A549 (cell line): ENCODE measurements around the gene EIF4EBP3. TPM values are rescaled to one million over a fixed set of nuclear protein-coding genes. Genes with fewer than 3 reads are reported as not detected.

ENCODE experiments used
- ATAC-seq, 2 experiments: fragments of 200-7000 bp in 1 of 2; fragments of >200 bp in 1 of 2; cut with Nextera tagmentation in 1 of 2; cut with Tn5 transposase in 1 of 2; 3 replicates each; pipeline versions ENCODE4 v1.8.0 to v1.9.1; 2018 to 2020; ENCODE audit warnings: mild to moderate bottlenecking in 1 of 2, moderate library complexity in 1 of 2
- CTCF ChIA-PET: fragments of 300-600 bp; sonication (Branson Sonifier 250); formaldehyde crosslinking; extraction: SDS; loops from one replicate; lab custom pipeline; 2021; ENCODE audit warnings: antibody characterized with exemption, inconsistent platforms; lab: Yijun Ruan, JAX
- POLR2A ChIA-PET: fragments of 350-600 bp; formaldehyde crosslinking; extraction: SDS; loops from one replicate; lab custom pipeline; 2021; ENCODE audit warnings: antibody characterized with exemption, inconsistent platforms; lab: Yijun Ruan, JAX
- DNase-seq, 2 experiments: peaks; one replicate each; pipeline versions ENCODE4 v3.0.0 to v3.0.0-alpha.2; 2011 to 2016; ENCODE audit warnings: low read depth in 1 of 2, low spot score in 1 of 2
- FAIRE-seq: peaks from 2 replicates; lab custom pipeline; 2011; peaks lifted over from hg19 to GRCh38; lab: Jason Lieb, UNC
- H3K27ac ChIP-seq, 2 experiments: fragments of >200 bp; sonication (Bioruptor Twin); formaldehyde crosslinking; 3 replicates each; pipeline ENCODE4 v1.5.1; 2016 to 2017
- H3K4me1 ChIP-seq: fragments of >200 bp; sonication (Bioruptor Twin); formaldehyde crosslinking; 3 replicates; pipeline ENCODE4 v1.6.1; 2016
- H3K4me2 ChIP-seq: fragments of >200 bp; sonication (Bioruptor Twin); formaldehyde crosslinking; 3 replicates; pipeline ENCODE4 v1.6.1; 2016
- H3K4me3 ChIP-seq: fragments of >200 bp; sonication (Bioruptor Twin); formaldehyde crosslinking; 3 replicates; pipeline ENCODE4 v1.5.1; 2016
- H3K9me3 ChIP-seq: fragments of >200 bp; sonication (Bioruptor Twin); formaldehyde crosslinking; 3 replicates; pipeline ENCODE4 v1.6.1; 2016
- CBX2 ChIP-seq: fragments of 200-600 bp; sonication (generic); IDR thresholded peaks from 2 replicates; pipeline ENCODE4 v1.6.1; 2016; ENCODE audit warnings: low read depth, mild to moderate bottlenecking, borderline replicate concordance
- CEBPB ChIP-seq, 2 experiments: fragments of >200 bp in 1 of 2; sonication (Bioruptor Twin) in 1 of 2; formaldehyde crosslinking in 1 of 2; IDR thresholded peaks; 2 replicates each; pipeline ENCODE4 v1.6.1; 2012 to 2016
- CHD4 ChIP-seq: fragments of 200-600 bp; sonication (generic); IDR thresholded peaks from 2 replicates; pipeline ENCODE4 v1.6.1; 2016; ENCODE audit warnings: antibody characterized with exemption, mild to moderate bottlenecking, borderline replicate concordance
- EHF ChIP-seq: fragments of 250-450 bp; sonication (Bioruptor Pico); IDR thresholded peaks from 2 replicates; pipeline ENCODE4 v1.5.0; 2020; ENCODE audit warnings: mild to moderate bottlenecking
- EP300 ChIP-seq, 2 experiments: fragments of >200 bp; sonication (Bioruptor Twin); formaldehyde crosslinking; IDR thresholded peaks; 2 replicates in 1 of 2; 3 replicates in 1 of 2; pipeline ENCODE4 v1.6.1; 2016 to 2017
- ESRRA ChIP-seq: fragments of 150-350 bp; IDR thresholded peaks from 2 replicates; pipeline ENCODE4 v1.6.1; 2014; ENCODE audit warnings: mild to moderate bottlenecking, low read length, borderline replicate concordance
- FOXS1 ChIP-seq: fragments of 250-450 bp; sonication (Bioruptor Pico); IDR thresholded peaks from 2 replicates; pipeline ENCODE4 v1.5.0; 2020; ENCODE audit warnings: mild to moderate bottlenecking, moderate library complexity
- HOXA7 ChIP-seq: fragments of 250-450 bp; sonication (Bioruptor Pico); IDR thresholded peaks from 2 replicates; pipeline ENCODE4 v1.5.0; 2020; ENCODE audit warnings: mild to moderate bottlenecking, moderate library complexity
- HOXB13 ChIP-seq: fragments of 250-450 bp; sonication (Bioruptor Pico); IDR thresholded peaks from 2 replicates; pipeline ENCODE4 v1.5.0; 2020; ENCODE audit warnings: low read depth, mild to moderate bottlenecking, moderate library complexity
- HOXB5 ChIP-seq: fragments of 250-450 bp; sonication (Bioruptor Pico); IDR thresholded peaks from 2 replicates; pipeline ENCODE4 v1.5.0; 2020; ENCODE audit warnings: mild to moderate bottlenecking, moderate library complexity
- JUN ChIP-seq, 2 experiments: fragments of >200 bp; sonication (Bioruptor Twin); formaldehyde crosslinking; IDR thresholded peaks; 2 replicates in 1 of 2; 3 replicates in 1 of 2; pipeline ENCODE4 v1.6.1; 2016 to 2017
- JUNB ChIP-seq: fragments of >200 bp; sonication (Bioruptor Twin); formaldehyde crosslinking; IDR thresholded peaks from 2 replicates; pipeline ENCODE4 v1.6.1; 2016
- MYC ChIP-seq: IDR thresholded peaks from 2 replicates; pipeline ENCODE4 v1.6.1; 2012; ENCODE audit warnings: mild to moderate bottlenecking, inconsistent platforms, low read length, improper control_type of control experiment, borderline replicate concordance
- PHF8 ChIP-seq: fragments of 200-600 bp; sonication (generic); IDR thresholded peaks from 2 replicates; pipeline ENCODE4 v1.6.1; 2016; ENCODE audit warnings: low read depth, mild to moderate bottlenecking, antibody characterized with exemption, moderate library complexity, borderline replicate concordance
- RARB ChIP-seq: fragments of 250-450 bp; sonication (Bioruptor Pico); IDR thresholded peaks from 2 replicates; pipeline ENCODE4 v1.8.0; 2021; ENCODE audit warnings: mild to moderate bottlenecking, moderate library complexity
- RCOR1 ChIP-seq: fragments of 150-350 bp; IDR thresholded peaks from 2 replicates; pipeline ENCODE4 v1.6.1; 2014; ENCODE audit warnings: antibody characterized with exemption, low read length, low read depth
- RFX5 ChIP-seq: fragments of 450-650 bp; IDR thresholded peaks from 2 replicates; pipeline ENCODE4 v1.7.1; 2014; ENCODE audit warnings: antibody characterized with exemption, mild to moderate bottlenecking, moderate library complexity
- SMC3 ChIP-seq: fragments of >200 bp; sonication (Bioruptor Twin); formaldehyde crosslinking; IDR thresholded peaks from 3 replicates; pipeline ENCODE4 v1.6.1; 2018; ENCODE audit warnings: inconsistent platforms
- SREBF2 ChIP-seq: fragments of 450-650 bp; IDR thresholded peaks from 2 replicates; pipeline ENCODE4 v1.6.1; 2014; ENCODE audit warnings: mild to moderate bottlenecking, moderate library complexity
- TP53 ChIP-seq: fragments of 250-450 bp; sonication (Bioruptor Pico); IDR thresholded peaks from 2 replicates; pipeline ENCODE4 v1.5.0; 2021; ENCODE audit warnings: mild to moderate bottlenecking, moderate library complexity
- ZC3H11A ChIP-seq: fragments of 450-650 bp; IDR thresholded peaks from 2 replicates; pipeline ENCODE4 v1.6.1; 2014; ENCODE audit warnings: antibody characterized with exemption, mild to moderate bottlenecking
- ZNF302 ChIP-seq: fragments of 250-450 bp; sonication (Bioruptor Pico); IDR thresholded peaks from 2 replicates; pipeline ENCODE4 v1.9.0; 2021; ENCODE audit warnings: inconsistent platforms, mild to moderate bottlenecking, moderate library complexity
- ZSCAN20 ChIP-seq: fragments of 250-450 bp; sonication (Bioruptor Pico); IDR thresholded peaks from 2 replicates; pipeline ENCODE4 v1.8.0; 2022; ENCODE audit warnings: mild to moderate bottlenecking, moderate library complexity
- WGBS: methylation state at CpG from one replicate; pipeline ENCODE4 v1.1.6; 2017; ENCODE audit errors: missing lambda C conversion rate; 5-methylcytosine and 5-hydroxymethylcytosine counted together
- polyA plus RNA-seq, 4 experiments: library from polyadenylated mRNA; depleted of rRNA in 3 of 4; stranded (reverse); fragments of >200 nt; fragmentation: RNase III in 1 of 4; extraction: RNeasy Plus Mini Kit Qiagen cat#74134 plus additional on column Dnase treatment in 1 of 4; gene quantifications; 2 replicates in 3 of 4; 3 replicates in 1 of 4; pipeline ENCODE4 v1.2.3, GENCODE V29; 2011 to 2017
- TF ChIP-seq, protein P1 (sequence below): fragments of >200 bp; sonication (Bioruptor Twin); formaldehyde crosslinking; IDR thresholded peaks from 3 replicates; pipeline ENCODE4 v1.5.1; 2016

The EIF4EBP3 gene
- polyA plus RNA-seq, 2 of the 4 experiments (the other 2 are of a cell fraction) = 0.96 to 2.0 TPM

DNA sequence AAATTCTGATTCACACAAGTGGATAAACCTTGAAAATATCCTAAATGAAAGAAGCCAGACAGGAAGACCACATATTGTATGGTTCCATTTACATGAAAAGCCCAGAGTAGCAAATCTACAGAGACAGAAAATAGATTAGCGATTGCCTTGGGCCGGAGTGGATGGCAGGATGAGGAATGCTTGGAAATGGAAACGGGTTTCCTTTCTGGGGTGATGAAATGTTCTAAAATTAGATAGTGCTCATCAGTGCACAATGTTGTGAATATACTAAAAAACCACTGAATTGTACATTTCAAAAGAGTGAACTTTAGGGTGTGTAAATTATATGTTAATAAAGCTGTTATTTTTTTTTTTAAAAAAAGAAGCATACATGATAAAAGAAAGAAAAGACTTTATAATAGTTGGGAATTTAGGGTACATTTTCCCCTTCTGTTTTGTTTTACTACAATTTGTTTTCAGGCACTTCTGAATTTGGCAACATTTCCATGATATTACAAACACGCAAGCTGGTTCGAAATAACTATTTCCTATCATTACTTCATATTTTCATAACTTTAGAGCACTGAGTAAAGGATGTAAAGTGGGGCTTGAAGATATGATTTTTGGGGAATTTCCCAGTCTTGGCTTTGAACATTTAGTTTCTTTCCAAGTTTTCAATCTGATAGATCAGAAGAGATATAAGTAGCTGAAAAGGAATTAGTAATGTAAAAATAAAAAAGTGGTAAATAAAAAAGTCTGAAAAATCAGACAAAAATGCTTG, 41.0 kb downstream of the EIF4EBP3 start:
- Histone ChIP-seq H3K9me3 (no peaks in the 10 kb centered on the region), H3K4me3 (no peak overlapping the region), H3K4me2 (no peak overlapping the region), H3K4me1 (no peaks in the 10 kb centered on the region)
- no peak for FAIRE-seq
- 80% methylated on average over 5 of the region's 5 CpGs for WGBS
- ChIA-PET CTCF (no interaction called here), POLR2A (interaction anchor here (1.6 kb wide), 1 partner anchor 24 kb away, joined by 3 read pairs; the partner anchor contains the start of gene APBB3)
- TF ChIP-seq EHF = no peak
- no peak for TF ChIP-seq HOXA7 (CRISPR knock-in tag)
- no peak for TF ChIP-seq JUNB
- no peak for TF ChIP-seq RARB
- TF ChIP-seq, all 56 proteins: peak for 0
- no peak overlapping the region for H3K27ac ChIP-seq
- DNase-seq = no peak
- no peak for ATAC-seq

DNA sequence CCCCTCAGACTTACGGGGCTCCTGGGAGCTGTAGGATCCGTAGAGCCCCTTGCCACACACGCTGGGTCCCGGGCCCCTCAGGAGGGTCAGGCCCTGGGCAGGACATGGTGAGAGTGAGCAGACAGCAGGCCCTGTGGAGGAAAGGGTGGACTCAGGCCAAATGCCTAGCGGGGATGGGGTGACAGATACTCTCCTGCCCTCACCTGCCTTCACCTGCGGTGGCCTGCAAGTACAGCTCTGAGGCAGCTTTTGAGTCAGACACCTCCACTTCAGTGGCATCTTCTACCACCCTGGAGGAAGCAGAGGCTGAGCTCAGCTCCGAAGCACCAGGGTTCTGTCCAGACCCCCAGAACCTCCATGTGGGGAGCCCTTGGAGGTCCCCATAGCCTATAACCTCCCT, 43.4 kb downstream of the EIF4EBP3 start:
- 80% methylated on average over 4 of the region's 7 CpGs for WGBS
- DNase-seq = no peak
- no peak for ATAC-seq
- H3K27ac ChIP-seq = no peak overlapping the region
- no peaks in the 10 kb centered on the region for H3K9me3 ChIP-seq
- no peak for TF ChIP-seq ZNF302 (CRISPR knock-in tag)
- no peak for TF ChIP-seq CBX2
- no peak for TF ChIP-seq ESRRA
- TF ChIP-seq JUN (IDR thresholded peaks at IDR 0.05) = no peak
- no peak for TF ChIP-seq CEBPB (IDR thresholded peaks at IDR 0.05)
- TF ChIP-seq HOXB13 (CRISPR knock-in tag) = no peak
- no peak for TF ChIP-seq EP300 (IDR thresholded peaks at IDR 0.05)
- ChIA-PET POLR2A (no interaction called here), CTCF (interaction anchor here (0.9 to 1.9 kb wide), 3 partner anchors 9 to 44 kb away, joined by 3 to 4 read pairs (median 4); no protein-coding TSS in a partner anchor)
- no peak for FAIRE-seq
- no peak overlapping the region for H3K4me3 ChIP-seq
- H3K4me2 ChIP-seq = no peak overlapping the region
- no peaks in the 10 kb centered on the region for H3K4me1 ChIP-seq

DNA sequence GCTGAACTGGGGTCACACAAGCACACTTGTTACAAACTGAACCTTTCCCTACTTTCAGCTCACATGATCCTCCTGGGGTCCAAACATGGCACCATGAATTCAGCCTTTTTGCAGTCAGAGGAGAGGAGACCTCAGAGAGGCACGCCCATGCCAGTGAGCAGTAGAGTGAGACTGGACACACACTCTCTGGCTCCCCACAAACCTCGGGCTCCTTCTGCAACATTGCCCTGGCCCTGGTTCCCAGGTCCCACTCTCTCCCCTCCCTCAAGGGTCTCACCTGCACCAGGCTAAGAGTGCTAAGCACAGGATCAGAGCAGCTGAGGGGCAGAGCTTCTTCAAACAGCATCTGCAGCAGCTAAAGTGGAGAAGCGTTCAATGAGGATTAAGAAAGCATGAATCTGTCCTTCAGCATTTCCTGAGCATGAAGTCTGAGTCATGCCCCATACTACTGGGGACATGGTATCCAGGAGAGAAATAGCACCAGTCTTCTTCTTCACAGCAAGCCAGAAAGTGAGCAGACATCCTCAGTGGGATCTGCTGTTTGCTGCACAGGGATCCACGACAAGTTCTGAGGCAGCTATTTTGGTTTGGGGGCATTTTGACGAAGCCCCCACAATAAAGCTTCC, 44.4 kb downstream of the EIF4EBP3 start:
- ATAC-seq = peak; percentile 26 to 51; a peak in 3 of 6 replicates
- CTCF ChIA-PET = interaction anchor here (0.8 to 1.9 kb wide), 3 partner anchors 18 to 44 kb away, joined by 3 to 4 read pairs (median 3); partner anchors contain the start of gene EIF4EBP3
- Histone ChIP-seq H3K4me1 (no peaks in the 10 kb centered on the region), H3K4me3 (no peak overlapping the region), H3K4me2 (no peak overlapping the region), H3K27ac (peak overlapping the region in 1 of 2 experiments; percentile 25; a peak in 1 of 6 replicates)
- WGBS = 61% methylated on average over 5 of the region's 5 CpGs
- no peak for FAIRE-seq
- no peak for TF ChIP-seq HOXB5 (CRISPR knock-in tag)
- TF ChIP-seq JUNB = no peak
- TF ChIP-seq, protein P1, sequence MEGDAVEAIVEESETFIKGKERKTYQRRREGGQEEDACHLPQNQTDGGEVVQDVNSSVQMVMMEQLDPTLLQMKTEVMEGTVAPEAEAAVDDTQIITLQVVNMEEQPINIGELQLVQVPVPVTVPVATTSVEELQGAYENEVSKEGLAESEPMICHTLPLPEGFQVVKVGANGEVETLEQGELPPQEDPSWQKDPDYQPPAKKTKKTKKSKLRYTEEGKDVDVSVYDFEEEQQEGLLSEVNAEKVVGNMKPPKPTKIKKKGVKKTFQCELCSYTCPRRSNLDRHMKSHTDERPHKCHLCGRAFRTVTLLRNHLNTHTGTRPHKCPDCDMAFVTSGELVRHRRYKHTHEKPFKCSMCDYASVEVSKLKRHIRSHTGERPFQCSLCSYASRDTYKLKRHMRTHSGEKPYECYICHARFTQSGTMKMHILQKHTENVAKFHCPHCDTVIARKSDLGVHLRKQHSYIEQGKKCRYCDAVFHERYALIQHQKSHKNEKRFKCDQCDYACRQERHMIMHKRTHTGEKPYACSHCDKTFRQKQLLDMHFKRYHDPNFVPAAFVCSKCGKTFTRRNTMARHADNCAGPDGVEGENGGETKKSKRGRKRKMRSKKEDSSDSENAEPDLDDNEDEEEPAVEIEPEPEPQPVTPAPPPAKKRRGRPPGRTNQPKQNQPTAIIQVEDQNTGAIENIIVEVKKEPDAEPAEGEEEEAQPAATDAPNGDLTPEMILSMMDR = no peak
- no peak for TF ChIP-seq SREBF2
- TF ChIP-seq SMC3 = no peak
- TF ChIP-seq HOXB13 (CRISPR knock-in tag) = no peak
- no peak for TF ChIP-seq TP53
- TF ChIP-seq CHD4 = no peak
- no peak for TF ChIP-seq FOXS1
- no peak for TF ChIP-seq MYC
- no peak for TF ChIP-seq RCOR1
- TF ChIP-seq PHF8 = no peak
- TF ChIP-seq CBX2 = no peak
- TF ChIP-seq ZC3H11A = no peak
- no peak for TF ChIP-seq RFX5
- no peak for TF ChIP-seq ZSCAN20 (CRISPR knock-in tag)
- TF ChIP-seq, all 56 proteins: peak for 0
- H3K9me3 ChIP-seq = no peaks in the 10 kb centered on the region
- POLR2A ChIA-PET = interaction anchor here (0.7 kb wide), 1 partner anchor 34 kb away, joined by 3 read pairs; the partner anchor contains the start of gene SRA1
- DNase-seq = no peak
